ENCODE measurements around the gene PXT1. TPM values are rescaled to one million over a fixed set of nuclear protein-coding genes. Genes with fewer than 3 reads are reported as not detected.

Gene PXT1
- polyA plus RNA-seq, 1 experiment: not detected

DNA sequence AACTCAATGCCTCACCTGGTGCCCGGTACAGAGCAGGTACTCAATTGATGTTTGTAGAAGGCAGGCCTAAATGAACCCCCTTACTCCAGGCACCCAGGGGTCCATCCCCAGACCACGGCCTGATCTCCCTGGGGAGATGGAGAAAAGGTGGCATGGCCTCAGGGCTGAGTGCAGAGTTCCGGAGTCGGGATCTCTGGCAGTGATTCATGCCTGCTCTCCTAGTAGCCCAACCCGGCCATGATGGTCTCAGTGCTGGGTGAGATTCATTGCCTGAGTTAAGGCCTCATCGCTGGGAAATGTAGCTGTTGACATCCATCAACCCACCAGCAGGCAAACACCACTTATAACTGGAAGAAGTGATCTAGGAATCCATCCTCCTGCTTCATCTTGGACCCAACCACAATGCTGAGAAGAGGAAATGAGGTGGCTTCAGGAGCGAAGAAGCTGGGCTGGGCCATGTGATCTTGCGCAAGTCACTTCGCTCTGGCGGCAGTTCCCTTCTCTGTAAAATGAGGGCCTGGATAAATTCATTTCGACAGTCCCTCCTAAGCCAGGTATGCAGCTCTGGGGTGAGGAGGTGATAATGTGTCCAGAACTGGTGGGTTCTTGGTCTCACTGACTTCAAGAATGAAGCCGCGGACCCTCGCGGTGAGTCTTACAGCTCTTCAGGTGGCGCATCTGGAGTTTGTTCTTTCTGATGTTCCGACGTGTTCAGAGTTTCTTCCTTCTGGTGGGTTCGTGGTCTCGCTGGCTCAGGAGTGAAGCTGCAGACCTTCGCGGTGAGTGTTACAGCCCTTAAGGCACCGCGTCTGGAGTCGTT, 79.9 kb downstream of the PXT1 start:
- ChIA-PET CTCF (interaction anchor here (1.1 to 3.2 kb wide), 5 partner anchors 11 to 268 kb away, joined by 3 to 24 read pairs (median 6); no protein-coding TSS in a partner anchor), POLR2A (no interaction called here)
- Histone ChIP-seq H3K27ac (ENCODE audit: low read depth, low read length) (no peak overlapping the region), H3K9me3 (ENCODE audit: control insufficient read depth, insufficient read depth, low read length) (peaks cover 4% of the 10 kb centered on the region; the same call in 1 of the 2 replicates), H3K4me3 (ENCODE audit: low read depth, low read length) (no peak overlapping the region), H3K27me3 (ENCODE audit: control insufficient read depth, insufficient read depth, low read length) (peaks cover 7% of the 10 kb centered on the region)
- no peak for DNase-seq (ENCODE audit: low read depth, low spot score)
- TF ChIP-seq, protein P1, sequence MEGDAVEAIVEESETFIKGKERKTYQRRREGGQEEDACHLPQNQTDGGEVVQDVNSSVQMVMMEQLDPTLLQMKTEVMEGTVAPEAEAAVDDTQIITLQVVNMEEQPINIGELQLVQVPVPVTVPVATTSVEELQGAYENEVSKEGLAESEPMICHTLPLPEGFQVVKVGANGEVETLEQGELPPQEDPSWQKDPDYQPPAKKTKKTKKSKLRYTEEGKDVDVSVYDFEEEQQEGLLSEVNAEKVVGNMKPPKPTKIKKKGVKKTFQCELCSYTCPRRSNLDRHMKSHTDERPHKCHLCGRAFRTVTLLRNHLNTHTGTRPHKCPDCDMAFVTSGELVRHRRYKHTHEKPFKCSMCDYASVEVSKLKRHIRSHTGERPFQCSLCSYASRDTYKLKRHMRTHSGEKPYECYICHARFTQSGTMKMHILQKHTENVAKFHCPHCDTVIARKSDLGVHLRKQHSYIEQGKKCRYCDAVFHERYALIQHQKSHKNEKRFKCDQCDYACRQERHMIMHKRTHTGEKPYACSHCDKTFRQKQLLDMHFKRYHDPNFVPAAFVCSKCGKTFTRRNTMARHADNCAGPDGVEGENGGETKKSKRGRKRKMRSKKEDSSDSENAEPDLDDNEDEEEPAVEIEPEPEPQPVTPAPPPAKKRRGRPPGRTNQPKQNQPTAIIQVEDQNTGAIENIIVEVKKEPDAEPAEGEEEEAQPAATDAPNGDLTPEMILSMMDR (IDR thresholded peaks at IDR 0.05; ENCODE audit: low read depth, low read length): no peak

GRCh38 chr6:36361071-36361470, 81.6 kb downstream of the PXT1 start:
- TF ChIP-seq, protein P1 (IDR thresholded peaks at IDR 0.05; ENCODE audit: low read depth, low read length): no peak
- ChIA-PET POLR2A (no interaction called here), CTCF (interaction anchor here (0.6 to 4.7 kb wide), 22 partner anchors 9 to 1449 kb away, joined by 3 to 59 read pairs (median 4); no protein-coding TSS in a partner anchor)
- DNase-seq (ENCODE audit: low read depth, low spot score): no peak
- H3K27me3 ChIP-seq (ENCODE audit: control insufficient read depth, insufficient read depth, low read length): peaks cover 12% of the 10 kb centered on the region
- no peak overlapping the region for H3K4me3 ChIP-seq (ENCODE audit: low read depth, low read length)
- peaks cover 4% of the 10 kb centered on the region; the same call in 1 of the 2 replicates for H3K9me3 ChIP-seq (ENCODE audit: control insufficient read depth, insufficient read depth, low read length)
- H3K27ac ChIP-seq (ENCODE audit: low read depth, low read length): no peak overlapping the region

DNA sequence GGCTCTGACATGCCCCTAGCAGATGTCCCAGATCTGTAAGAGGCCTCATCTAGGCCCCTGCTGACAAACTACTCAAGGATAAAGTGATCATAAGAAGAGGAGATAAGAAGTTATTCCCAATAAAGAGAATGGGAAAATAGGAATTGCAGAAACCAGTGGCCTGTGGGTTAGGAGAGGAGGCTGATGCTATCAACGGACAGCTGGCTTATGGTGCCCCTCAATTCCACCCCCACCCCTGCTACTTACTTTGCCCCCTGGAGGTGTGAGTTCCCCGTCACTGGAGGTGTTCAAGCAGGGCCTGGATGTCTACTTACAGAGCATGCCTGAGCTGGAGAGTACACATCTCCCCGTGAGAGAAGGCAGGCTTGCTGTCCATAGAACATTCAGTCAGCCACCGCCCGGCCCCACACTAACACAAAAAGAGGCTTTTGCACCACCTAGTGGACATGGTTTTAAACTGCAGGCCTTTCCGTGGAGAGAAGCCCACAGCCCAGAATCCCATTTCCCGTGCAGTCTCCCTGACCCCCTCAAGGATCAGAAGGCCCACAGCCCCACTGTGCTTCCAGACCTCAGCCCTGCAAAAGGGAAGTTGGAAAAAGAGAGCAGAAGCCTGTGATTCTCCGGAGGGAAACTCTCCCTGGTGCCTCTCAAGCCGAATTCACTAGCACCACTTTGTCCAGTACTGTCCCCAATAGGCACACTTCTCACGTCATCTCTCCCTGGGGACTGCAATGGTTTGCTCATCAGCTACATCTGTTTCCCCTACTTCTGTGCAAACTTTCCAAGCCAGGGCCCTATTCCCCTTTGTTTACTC, 82.2 kb downstream of the PXT1 start:
- Histone ChIP-seq H3K27ac (ENCODE audit: low read depth, low read length) (no peak overlapping the region), H3K27me3 (ENCODE audit: control insufficient read depth, insufficient read depth, low read length) (peaks cover 12% of the 10 kb centered on the region), H3K9me3 (ENCODE audit: control insufficient read depth, insufficient read depth, low read length) (peaks cover 4% of the 10 kb centered on the region; the same call in 1 of the 2 replicates), H3K4me3 (ENCODE audit: low read depth, low read length) (no peak overlapping the region)
- ChIA-PET POLR2A (no interaction called here), CTCF (interaction anchor here (0.6 to 4.7 kb wide), 23 partner anchors 8 to 1450 kb away, joined by 3 to 59 read pairs (median 4); no protein-coding TSS in a partner anchor)
- DNase-seq (ENCODE audit: low read depth, low spot score): no peak
- TF ChIP-seq, protein P1 (IDR thresholded peaks at IDR 0.05; ENCODE audit: low read depth, low read length): peak; percentile 78

DNA sequence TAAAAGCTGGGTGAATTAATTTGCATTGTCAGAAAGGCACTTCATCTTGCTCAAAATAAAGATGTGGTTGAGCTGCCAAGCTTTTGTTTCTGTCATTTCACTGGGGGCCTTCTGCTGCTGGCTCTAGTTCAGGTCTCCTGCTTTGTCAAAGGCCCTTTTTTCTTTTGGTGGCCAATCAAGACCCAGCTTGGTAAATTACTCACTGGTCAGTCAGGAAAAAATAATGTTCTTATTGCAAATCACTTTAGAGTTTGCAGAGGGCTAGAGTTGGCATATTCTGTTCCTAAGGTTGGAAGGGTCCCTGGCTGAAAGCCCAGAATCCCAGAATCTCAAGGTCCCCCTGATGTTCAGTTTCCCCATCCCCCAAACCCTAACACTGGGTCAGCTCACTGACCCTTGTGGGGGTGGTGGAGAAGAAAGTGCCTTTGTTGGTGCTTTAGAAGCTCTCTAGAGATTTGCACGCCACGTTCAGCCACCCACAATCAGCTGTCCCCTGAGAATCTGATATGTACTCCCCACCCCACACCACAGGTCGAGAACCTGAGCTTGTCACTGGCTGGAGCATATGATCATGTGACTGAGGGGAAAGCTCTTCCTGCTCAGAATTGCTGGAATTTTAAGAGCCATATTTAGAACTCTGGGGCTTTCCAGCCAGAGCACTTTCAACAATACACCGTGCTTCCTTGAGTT, 84.3 kb downstream of the PXT1 start:
- H3K27me3 ChIP-seq (ENCODE audit: control insufficient read depth, insufficient read depth, low read length): peaks cover 14% of the 10 kb centered on the region
- H3K9me3 ChIP-seq (ENCODE audit: control insufficient read depth, insufficient read depth, low read length): peaks cover 3% of the 10 kb centered on the region; the same call in 1 of the 2 replicates
- H3K4me3 ChIP-seq (ENCODE audit: low read depth, low read length): no peak overlapping the region
- no peak overlapping the region for H3K27ac ChIP-seq (ENCODE audit: low read depth, low read length)
- CTCF ChIA-PET: interaction anchor here (0.6 to 4.7 kb wide), 8 partner anchors 13 to 770 kb away, joined by 3 to 59 read pairs (median 5); no protein-coding TSS in a partner anchor
- POLR2A ChIA-PET: no interaction called here
- no peak for DNase-seq (ENCODE audit: low read depth, low spot score)
- TF ChIP-seq, protein P1 (IDR thresholded peaks at IDR 0.05; ENCODE audit: low read depth, low read length): no peak

Data from AG04450 (cell line).